Endothelial cell of umbilical vein (primary cell): ENCODE data around the gene SLC7A4. TPM values are rescaled to one million over a fixed set of nuclear protein-coding genes. Genes with fewer than 3 reads are reported as not detected.

Experiments
- BruUV-seq: library from RNA; stranded (reverse); fragments of 400-500 nt; replicated peaks from 2 replicates; lab custom pipeline; 2021; lab: Mats Ljungman, UMichigan
- CTCF ChIA-PET: fragments of 300-600, 350-600 bp; sonication (Branson Sonifier 250); formaldehyde crosslinking; loops from one replicate; lab custom pipeline; 2021; ENCODE audit warnings: antibody characterized with exemption, inconsistent platforms; lab: Charles Lee
- POLR2A ChIA-PET: fragments of 300-600, 350-600 bp; sonication (Branson Sonifier 250); formaldehyde crosslinking; loops from one replicate; lab custom pipeline; 2021; ENCODE audit warnings: antibody characterized with exemption, inconsistent platforms; lab: Charles Lee
- DNase-seq: peaks from one replicate; pipeline ENCODE4 v3.0.0-alpha.2; 2011; ENCODE audit warnings: low read depth, low spot score
- FAIRE-seq: peaks from 2 replicates; lab custom pipeline; 2011; peaks lifted over from hg19 to GRCh38; lab: Jason Lieb, UNC
- H2AFZ ChIP-seq: 2 replicates; pipeline ENCODE4 v1.6.0; 2012; ENCODE audit warnings: low read depth, low read length, control low read depth, inconsistent platforms
- H3K27ac ChIP-seq: 2 replicates; pipeline ENCODE4 v1.5.1; 2011; ENCODE audit warnings: low read depth, mild to moderate bottlenecking, control low read depth, low read length, moderate library complexity; ENCODE audit not compliant: insufficient read depth
- H3K27me3 ChIP-seq, 2 experiments: 2 replicates each; pipeline versions ENCODE4 v1.6.0 to v1.6.1; 2011; ENCODE audit warnings: low read length in 2 of 2, mixed read lengths in 1 of 2; ENCODE audit not compliant: control insufficient read depth in 2 of 2, insufficient read depth in 2 of 2
- H3K36me3 ChIP-seq, 2 experiments: 2 replicates in 1 of 2; 3 replicates in 1 of 2; pipeline ENCODE4 v1.5.1; 2011; ENCODE audit warnings: low read length in 2 of 2, mild to moderate bottlenecking in 1 of 2, moderate library complexity in 1 of 2; ENCODE audit not compliant: control insufficient read depth in 2 of 2, insufficient read depth in 2 of 2; ENCODE audit errors: extremely low read depth in 1 of 2
- H3K4me1 ChIP-seq: 3 replicates; pipeline ENCODE4 v1.5.1; 2011; ENCODE audit warnings: mild to moderate bottlenecking, low read length; ENCODE audit not compliant: control insufficient read depth, insufficient read depth; ENCODE audit errors: extremely low read depth
- H3K4me2 ChIP-seq: 2 replicates; pipeline ENCODE4 v1.6.1; 2011; ENCODE audit warnings: low read length, control low read depth, mixed read lengths; ENCODE audit not compliant: insufficient read depth
- H3K4me3 ChIP-seq, 3 experiments: fragments of 200-600 bp in 1 of 3; sonication (generic), shearing (Covaris generic) in 1 of 3; replicated peaks in 1 of 3; 2 replicates each; pipeline ENCODE4 v1.5.1; 2011 to 2016; ENCODE audit warnings: control low read depth in 3 of 3, low read length in 3 of 3, mild to moderate bottlenecking in 2 of 3, inconsistent platforms in 1 of 3, low read depth in 1 of 3, moderate library complexity in 1 of 3; ENCODE audit not compliant: insufficient read depth in 1 of 3
- H3K79me2 ChIP-seq: 2 replicates; pipeline ENCODE4 v1.6.0; 2012; ENCODE audit warnings: low read length, inconsistent platforms; ENCODE audit not compliant: control insufficient read depth, insufficient read depth
- H3K9ac ChIP-seq: replicated peaks from 2 replicates; pipeline ENCODE3; 2011; ENCODE audit warnings: low read length, control low read depth; ENCODE audit not compliant: insufficient read depth; ENCODE audit errors: extremely low read depth
- H3K9me1 ChIP-seq: replicated peaks from 3 replicates; pipeline ENCODE4 v1.6.0; 2011; ENCODE audit warnings: mild to moderate bottlenecking, low read length; ENCODE audit not compliant: control insufficient read depth, insufficient read depth; ENCODE audit errors: extremely low read depth
- H3K9me3 ChIP-seq: replicated peaks from 2 replicates; pipeline ENCODE4 v1.5.1; 2012; ENCODE audit warnings: low read length, inconsistent platforms; ENCODE audit not compliant: control insufficient read depth, insufficient read depth
- H4K20me1 ChIP-seq: replicated peaks from 2 replicates; pipeline ENCODE3; 2011; ENCODE audit warnings: mild to moderate bottlenecking, low read length; ENCODE audit not compliant: control insufficient read depth, insufficient read depth; ENCODE audit errors: extremely low read depth
- EZH2 ChIP-seq: IDR thresholded peaks from 2 replicates; pipeline ENCODE4 v1.6.1; 2012; ENCODE audit warnings: borderline replicate concordance, low read depth, mild to moderate bottlenecking, moderate library complexity, low read length, inconsistent platforms; ENCODE audit not compliant: severe bottlenecking
- FOS ChIP-seq: IDR thresholded peaks from 2 replicates; pipeline ENCODE4 v1.6.1; 2011; ENCODE audit warnings: mild to moderate bottlenecking, low read length, moderate library complexity, borderline replicate concordance; ENCODE audit not compliant: insufficient read depth
- GATA2 ChIP-seq: IDR thresholded peaks from 2 replicates; pipeline ENCODE4 v1.7.0; 2011; ENCODE audit warnings: low read depth, mild to moderate bottlenecking, moderate library complexity, mixed read lengths, low read length; ENCODE audit not compliant: insufficient read length, insufficient read depth
- JUN ChIP-seq: IDR thresholded peaks from 2 replicates; pipeline ENCODE4 v1.6.1; 2011; ENCODE audit warnings: borderline replicate concordance, low read depth; ENCODE audit not compliant: insufficient read length, insufficient read depth
- MAX ChIP-seq: IDR thresholded peaks from 2 replicates; pipeline ENCODE4 v1.6.1; 2011; ENCODE audit not compliant: insufficient read depth, insufficient read length
- MYC ChIP-seq: IDR thresholded peaks from one replicate; pipeline ENCODE4 v1.6.1; 2011; ENCODE audit warnings: mild to moderate bottlenecking, low read depth, low read length
- POLR2A ChIP-seq: IDR thresholded peaks from 2 replicates; pipeline ENCODE4 v1.6.1; 2012; ENCODE audit warnings: low read depth, mild to moderate bottlenecking, control low read depth, low read length
- POLR2AphosphoS5 ChIP-seq: IDR thresholded peaks from 2 replicates; pipeline ENCODE4 v1.6.1; 2012; ENCODE audit warnings: low read depth, mild to moderate bottlenecking, control low read depth, low read length, moderate library complexity; ENCODE audit not compliant: insufficient read depth
- dilution Hi-C: fragments of 300-500 bp; cut with MboI; formaldehyde crosslinking; loops from one replicate; pipeline ENCODE4 v1.15.0; 2019; ENCODE audit warnings: low sequenced_read_pairs; ENCODE audit not compliant: extremely low pct_ligation_motif_present
- intact Hi-C: fragments of 100-400 bp; cut with micrococcal nuclease; formaldehyde crosslinking; loops from one replicate; pipeline ENCODE4 v1.10.0; 2022
- polyA plus RNA-seq, 4 experiments: library from polyadenylated mRNA; depleted of rRNA in 3 of 4; stranded (reverse) in 3 of 4; unstranded in 1 of 4; fragments of >200 nt; gene quantifications; 2 replicates each; pipeline versions ENCODE4 v1.2.1 to v1.2.3, GENCODE V29; 2011 to 2012; ENCODE audit warnings: missing spikeins in 1 of 4
- total RNA-seq: library from RNA; stranded (reverse); gene quantifications from 2 replicates; pipeline ENCODE4 v1.2.3, GENCODE V29; 2021
- TF ChIP-seq, protein P1 (sequence below), 2 donors: IDR thresholded peaks; 1 replicate in 1 of 2; 2 replicates in 1 of 2; pipeline ENCODE4 v1.5.1; 2011; ENCODE audit warnings: low read length in 2 of 2, mild to moderate bottlenecking in 2 of 2, moderate library complexity in 2 of 2, control low read depth in 1 of 2, inconsistent platforms in 1 of 2, low read depth in 1 of 2; ENCODE audit not compliant: insufficient read depth in 1 of 2; ENCODE audit errors: extremely low read depth in 1 of 2

SLC7A4 gene
- total and polyA plus RNA-seq, 2 donors (not counting 3 experiments of a cell fraction or from before 2014, with no cell fraction given): not detected

DNA sequence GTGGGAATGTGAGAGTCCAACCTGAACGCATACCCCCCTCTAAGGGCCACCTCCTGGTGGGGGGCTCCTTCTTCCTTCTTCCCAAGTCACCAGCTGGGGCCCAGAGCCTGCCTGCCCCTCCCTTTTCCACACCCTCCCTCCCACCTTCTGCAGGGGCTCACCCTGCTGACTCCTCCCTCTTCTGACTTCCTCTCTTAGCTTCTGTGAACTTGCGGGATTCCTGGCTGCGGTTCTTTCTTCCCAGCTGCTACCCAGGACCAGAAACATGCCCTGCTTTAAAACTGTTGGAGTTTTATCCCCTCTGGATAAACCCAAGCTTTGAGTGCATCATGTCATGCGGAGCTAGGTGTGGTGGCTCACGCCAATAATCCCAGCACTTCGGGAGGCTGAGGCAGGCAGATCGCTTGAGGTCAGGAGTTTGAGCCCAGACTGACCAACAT, 23.5 kb upstream of the SLC7A4 start:
- TF ChIP-seq GATA2: no peak
- Histone ChIP-seq H3K9ac (no peak overlapping the region), H3K9me3 (no peaks in the 10 kb centered on the region), H3K4me1 (no peaks in the 10 kb centered on the region), H3K9me1 (no peaks in the 10 kb centered on the region), H3K4me2 (no peak overlapping the region), H3K79me2 (no peaks in the 10 kb centered on the region), H2AFZ (no peak overlapping the region), H3K27ac (no peak overlapping the region), H3K36me3 (no peaks in the 10 kb centered on the region), H3K27me3 (peaks cover 3 to 7% of the 10 kb centered on the region in 2 experiments), H4K20me1 (no peaks in the 10 kb centered on the region), H3K4me3 (no peak overlapping the region)
- no TSS peak for BruUV-seq
- no peak for FAIRE-seq
- intact Hi-C loops: no loop called here
- dilution Hi-C loops: no loop called here
- POLR2A ChIA-PET: no interaction called here
- no peak for DNase-seq
- CTCF ChIA-PET: interaction anchor here (0.9 to 1.1 kb wide), 2 partner anchors 35 to 170 kb away, joined by 3 read pairs; no protein-coding TSS in a partner anchor

GRCh38 chr22:21055564-21055834, 23.1 kb upstream of the SLC7A4 start:
- dilution Hi-C loops (no loop called here), intact Hi-C loops (no loop called here)
- Histone ChIP-seq H4K20me1 (no peaks in the 10 kb centered on the region), H3K36me3 (no peaks in the 10 kb centered on the region), H2AFZ (no peak overlapping the region), H3K9me1 (no peaks in the 10 kb centered on the region), H3K27me3 (peaks cover 3 to 7% of the 10 kb centered on the region in 2 experiments), H3K4me1 (no peaks in the 10 kb centered on the region), H3K27ac (no peak overlapping the region), H3K9ac (no peak overlapping the region), H3K4me3 (no peak overlapping the region), H3K4me2 (no peak overlapping the region), H3K9me3 (no peaks in the 10 kb centered on the region), H3K79me2 (no peaks in the 10 kb centered on the region)
- POLR2A ChIA-PET: no interaction called here
- CTCF ChIA-PET: interaction anchor here (0.9 kb wide), 1 partner anchor 34 kb away, joined by 3 read pairs; no protein-coding TSS in a partner anchor
- TF ChIP-seq JUN (no peak), MAX (no peak), EZH2 (no peak), MYC (no peak), GATA2 (no peak), POLR2A (no peak), FOS (no peak), POLR2AphosphoS5 (no peak)
- TF ChIP-seq, protein P1, sequence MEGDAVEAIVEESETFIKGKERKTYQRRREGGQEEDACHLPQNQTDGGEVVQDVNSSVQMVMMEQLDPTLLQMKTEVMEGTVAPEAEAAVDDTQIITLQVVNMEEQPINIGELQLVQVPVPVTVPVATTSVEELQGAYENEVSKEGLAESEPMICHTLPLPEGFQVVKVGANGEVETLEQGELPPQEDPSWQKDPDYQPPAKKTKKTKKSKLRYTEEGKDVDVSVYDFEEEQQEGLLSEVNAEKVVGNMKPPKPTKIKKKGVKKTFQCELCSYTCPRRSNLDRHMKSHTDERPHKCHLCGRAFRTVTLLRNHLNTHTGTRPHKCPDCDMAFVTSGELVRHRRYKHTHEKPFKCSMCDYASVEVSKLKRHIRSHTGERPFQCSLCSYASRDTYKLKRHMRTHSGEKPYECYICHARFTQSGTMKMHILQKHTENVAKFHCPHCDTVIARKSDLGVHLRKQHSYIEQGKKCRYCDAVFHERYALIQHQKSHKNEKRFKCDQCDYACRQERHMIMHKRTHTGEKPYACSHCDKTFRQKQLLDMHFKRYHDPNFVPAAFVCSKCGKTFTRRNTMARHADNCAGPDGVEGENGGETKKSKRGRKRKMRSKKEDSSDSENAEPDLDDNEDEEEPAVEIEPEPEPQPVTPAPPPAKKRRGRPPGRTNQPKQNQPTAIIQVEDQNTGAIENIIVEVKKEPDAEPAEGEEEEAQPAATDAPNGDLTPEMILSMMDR (IDR thresholded peaks at IDR 0.05; ENCODE audit: extremely low read depth in 1 of 2, insufficient read depth in 1 of 2, low read depth in 1 of 2, low read length in 2 of 2): no peak
- DNase-seq (no peak), FAIRE-seq (no peak)
- BruUV-seq: no TSS peak
